Measurements from ENCODE around the gene GP9.

The GP9 gene

GRCh38 chr3:129039271-129040038 is 21.1 kb upstream of the GP9 start:
- peak; percentile 57 for ATAC-seq

GRCh38 chr3:129040039-129040336 is 20.6 kb upstream of the GP9 start:
- ATAC-seq, result no peak
- TF ChIP-seq BACH2 (CRISPR knock-in tag; IDR thresholded peaks at IDR 0.05; ENCODE audit: borderline replicate concordance), result no peak

More at GRCh38 chr3:129039271-129040038, 21.1 kb upstream of the GP9 start:
- TF ChIP-seq TSHZ2 (CRISPR knock-in tag; IDR thresholded peaks at IDR 0.05) (no peak), PPARA (CRISPR knock-in tag; IDR thresholded peaks at IDR 0.05; ENCODE audit: borderline replicate concordance) (no peak), SNAI2 (CRISPR knock-in tag; IDR thresholded peaks at IDR 0.05) (no peak), ZNF8 (CRISPR knock-in tag; IDR thresholded peaks at IDR 0.05) (no peak), TOX (CRISPR knock-in tag; IDR thresholded peaks at IDR 0.05; ENCODE audit: borderline replicate concordance) (no peak)

- TF ChIP-seq ZNF70 (CRISPR knock-in tag; IDR thresholded peaks at IDR 0.05), result no peak
- no peak for TF ChIP-seq ZFP3 (CRISPR knock-in tag; IDR thresholded peaks at IDR 0.05)
- TF ChIP-seq TOX (CRISPR knock-in tag; IDR thresholded peaks at IDR 0.05; ENCODE audit: borderline replicate concordance), result no peak
- no peak for TF ChIP-seq TSHZ2 (CRISPR knock-in tag; IDR thresholded peaks at IDR 0.05)
- TF ChIP-seq RARB (CRISPR knock-in tag; IDR thresholded peaks at IDR 0.05), result no peak
- no peak for TF ChIP-seq ISL1 (CRISPR knock-in tag; IDR thresholded peaks at IDR 0.05)
- no peak for TF ChIP-seq OSR1 (CRISPR knock-in tag; IDR thresholded peaks at IDR 0.05)
- no peak for TF ChIP-seq SNAI2 (CRISPR knock-in tag; IDR thresholded peaks at IDR 0.05)
- TF ChIP-seq ZFP30 (CRISPR knock-in tag; IDR thresholded peaks at IDR 0.05), result no peak
- TF ChIP-seq, protein P1, sequence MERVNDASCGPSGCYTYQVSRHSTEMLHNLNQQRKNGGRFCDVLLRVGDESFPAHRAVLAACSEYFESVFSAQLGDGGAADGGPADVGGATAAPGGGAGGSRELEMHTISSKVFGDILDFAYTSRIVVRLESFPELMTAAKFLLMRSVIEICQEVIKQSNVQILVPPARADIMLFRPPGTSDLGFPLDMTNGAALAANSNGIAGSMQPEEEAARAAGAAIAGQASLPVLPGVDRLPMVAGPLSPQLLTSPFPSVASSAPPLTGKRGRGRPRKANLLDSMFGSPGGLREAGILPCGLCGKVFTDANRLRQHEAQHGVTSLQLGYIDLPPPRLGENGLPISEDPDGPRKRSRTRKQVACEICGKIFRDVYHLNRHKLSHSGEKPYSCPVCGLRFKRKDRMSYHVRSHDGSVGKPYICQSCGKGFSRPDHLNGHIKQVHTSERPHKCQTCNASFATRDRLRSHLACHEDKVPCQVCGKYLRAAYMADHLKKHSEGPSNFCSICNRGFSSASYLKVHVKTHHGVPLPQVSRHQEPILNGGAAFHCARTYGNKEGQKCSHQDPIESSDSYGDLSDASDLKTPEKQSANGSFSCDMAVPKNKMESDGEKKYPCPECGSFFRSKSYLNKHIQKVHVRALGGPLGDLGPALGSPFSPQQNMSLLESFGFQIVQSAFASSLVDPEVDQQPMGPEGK (CRISPR knock-in tag; IDR thresholded peaks at IDR 0.05; ENCODE audit: borderline replicate concordance), result no peak
- TF ChIP-seq CSDC2 (CRISPR knock-in tag; IDR thresholded peaks at IDR 0.05), result no peak
- no peak for ATAC-seq
Measured at GRCh38 chr3:129040579-129041300, 19.8 kb upstream of the GP9 start.

GRCh38 chr3:129045675-129046036 is 14.9 kb upstream of the GP9 start:
- ATAC-seq, result no peak
- no peak for TF ChIP-seq ESRRG (CRISPR knock-in tag; IDR thresholded peaks at IDR 0.05)
- no peak for TF ChIP-seq PPARA (CRISPR knock-in tag; IDR thresholded peaks at IDR 0.05; ENCODE audit: borderline replicate concordance)
- TF ChIP-seq OSR1 (CRISPR knock-in tag; IDR thresholded peaks at IDR 0.05), result no peak
- TF ChIP-seq POU6F1 (CRISPR knock-in tag; IDR thresholded peaks at IDR 0.05; ENCODE audit: borderline replicate concordance, low read depth), result no peak
- TF ChIP-seq, protein P2, sequence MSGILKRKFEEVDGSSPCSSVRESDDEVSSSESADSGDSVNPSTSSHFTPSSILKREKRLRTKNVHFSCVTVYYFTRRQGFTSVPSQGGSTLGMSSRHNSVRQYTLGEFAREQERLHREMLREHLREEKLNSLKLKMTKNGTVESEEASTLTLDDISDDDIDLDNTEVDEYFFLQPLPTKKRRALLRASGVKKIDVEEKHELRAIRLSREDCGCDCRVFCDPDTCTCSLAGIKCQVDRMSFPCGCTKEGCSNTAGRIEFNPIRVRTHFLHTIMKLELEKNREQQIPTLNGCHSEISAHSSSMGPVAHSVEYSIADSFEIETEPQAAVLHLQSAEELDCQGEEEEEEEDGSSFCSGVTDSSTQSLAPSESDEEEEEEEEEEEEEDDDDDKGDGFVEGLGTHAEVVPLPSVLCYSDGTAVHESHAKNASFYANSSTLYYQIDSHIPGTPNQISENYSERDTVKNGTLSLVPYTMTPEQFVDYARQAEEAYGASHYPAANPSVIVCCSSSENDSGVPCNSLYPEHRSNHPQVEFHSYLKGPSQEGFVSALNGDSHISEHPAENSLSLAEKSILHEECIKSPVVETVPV (CRISPR knock-in tag; IDR thresholded peaks at IDR 0.05), result no peak
- no peak for TF ChIP-seq BACH2 (CRISPR knock-in tag; IDR thresholded peaks at IDR 0.05; ENCODE audit: borderline replicate concordance)
- TF ChIP-seq ZFP30 (CRISPR knock-in tag; IDR thresholded peaks at IDR 0.05), result no peak
- TF ChIP-seq GLIS3 (CRISPR knock-in tag; IDR thresholded peaks at IDR 0.05), result no peak
- no peak for TF ChIP-seq ZNF565 (CRISPR knock-in tag; conservative IDR thresholded peaks at IDR 0.05; ENCODE audit: low read depth)
- TF ChIP-seq ZFP3 (CRISPR knock-in tag; IDR thresholded peaks at IDR 0.05), result no peak
- TF ChIP-seq SNAI2 (CRISPR knock-in tag; IDR thresholded peaks at IDR 0.05), result no peak
- TF ChIP-seq CSDC2 (CRISPR knock-in tag; IDR thresholded peaks at IDR 0.05), result no peak
- TF ChIP-seq ARNTL (CRISPR knock-in tag; IDR thresholded peaks at IDR 0.05; ENCODE audit: borderline replicate concordance, low read depth), result no peak
- TF ChIP-seq ZNF70 (CRISPR knock-in tag; IDR thresholded peaks at IDR 0.05), result no peak
- no peak for TF ChIP-seq ZNF8 (CRISPR knock-in tag; IDR thresholded peaks at IDR 0.05)
- no peak for TF ChIP-seq ISL1 (CRISPR knock-in tag; IDR thresholded peaks at IDR 0.05)
- TF ChIP-seq TSHZ2 (CRISPR knock-in tag; IDR thresholded peaks at IDR 0.05), result no peak

Data from SK-N-SH treated with all-trans-retinoic acid at 6 μM for 48 hours (cell line).